GM12892 (cell line): Measurements from ENCODE around the gene RBPMS2.

Experiments
- POLR2A ChIP-seq: IDR thresholded peaks from 2 replicates; pipeline ENCODE4 v1.6.1; 2011; ENCODE audit warnings: low read depth, low read length, control low read depth
- POLR2AphosphoS5 ChIP-seq: IDR thresholded peaks from 2 replicates; pipeline ENCODE4 v1.6.1; 2011; ENCODE audit warnings: low read depth, low read length, control low read depth

DNA sequence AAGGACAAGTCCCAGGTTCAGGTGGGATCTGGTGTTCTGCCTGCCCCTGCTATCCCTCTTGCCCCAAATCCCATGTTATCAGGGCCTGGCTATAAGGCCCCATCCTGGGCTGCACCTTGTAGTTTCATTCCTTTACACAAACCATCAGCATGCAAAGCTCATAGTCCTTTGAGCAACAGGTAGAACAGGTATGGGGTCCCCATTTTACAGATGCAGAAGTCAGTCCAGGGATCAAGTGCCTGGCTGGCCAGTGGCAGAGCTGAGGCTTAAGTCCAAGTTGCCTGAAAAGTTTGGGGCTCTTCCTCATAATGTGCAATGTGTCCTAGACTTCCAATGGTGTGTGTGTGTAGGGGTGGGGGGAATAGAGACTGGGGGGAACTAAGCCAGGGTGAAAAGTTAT, 11.9 kb downstream of the RBPMS2 start:
- TF ChIP-seq POLR2A, result no peak
- TF ChIP-seq POLR2AphosphoS5, result no peak
